ENCODE results near the gene KLHL24. TPM values are rescaled to one million over a fixed set of nuclear protein-coding genes. Genes with fewer than 3 reads are reported as not detected.

KLHL24 gene
- polyA plus RNA-seq, 4 donors, result 38.5 to 56.8 (median 51.6) TPM

Other genes starting within 250 kb of the KLHL24 start
- 1 to 10 TPM in 1 of 4 donors, under 1 TPM in 3; 0.40 to 1.2 (median 0.83) TPM for gene MCF2L2, start 207.0 kb upstream of the KLHL24 start, polyA plus RNA-seq (ENCODE audit: insufficient read length in 4 of 4)
- 1 to 10 TPM; 1.0 to 1.3 (median 1.1) TPM for gene KLHL6, start 79.9 kb upstream of the KLHL24 start, polyA plus RNA-seq (ENCODE audit: insufficient read length in 4 of 4)
- 10 to 100 TPM; 34.9 to 36.7 (median 36.1) TPM for gene YEATS2, start 62.2 kb downstream of the KLHL24 start, polyA plus RNA-seq (ENCODE audit: insufficient read length in 4 of 4)
- 1 to 10 TPM in 1 of 4 donors, under 1 TPM in 2, not detected in 1; 0.57 to 1.6 (median 0.80) TPM for gene MAP6D1, start 190.0 kb downstream of the KLHL24 start, polyA plus RNA-seq (ENCODE audit: insufficient read length in 4 of 4)
- gene PARL, start 249.3 kb downstream of the KLHL24 start, polyA plus RNA-seq (ENCODE audit: insufficient read length in 4 of 4), result 10 to 100 TPM; 55.1 to 63.9 (median 58.4) TPM

Measured in right renal pelvis (tissue), 4 donors.